Transverse colon (tissue), 4 donors: ENCODE results near the gene TNS3. TPM values are rescaled to one million over a fixed set of nuclear protein-coding genes. Genes with fewer than 3 reads are reported as not detected.

ENCODE experiments used
- DNase-seq: peaks from one replicate; pipeline ENCODE4 v3.0.0-alpha.2; 2019
- H3K27ac ChIP-seq, 4 donors: fragments of 200-600 bp; sonication (generic); 2 replicates each; pipeline ENCODE4 v1.5.1; 2016 to 2018; ENCODE audit warnings: inconsistent platforms in 4 of 4
- H3K27me3 ChIP-seq: fragments of 200-600 bp; sonication (generic); 2 replicates; pipeline ENCODE4 v1.5.1; 2017; ENCODE audit warnings: inconsistent platforms
- H3K36me3 ChIP-seq, 4 donors: fragments of 200-600 bp; sonication (generic); 2 replicates each; pipeline ENCODE4 v1.5.1; 2017 to 2019; ENCODE audit warnings: inconsistent platforms in 4 of 4
- H3K4me1 ChIP-seq, 4 donors: fragments of 200-600 bp; sonication (generic); 2 replicates each; pipeline ENCODE4 v1.5.1; 2017 to 2020; ENCODE audit warnings: inconsistent platforms in 4 of 4
- H3K4me3 ChIP-seq, 4 donors: fragments of 200-600 bp; sonication (generic); 1 replicate in 1 of 4; 2 replicates in 3 of 4; pipeline versions ENCODE4 v1.5.1 to v1.6.1; 2017 to 2019; ENCODE audit warnings: inconsistent platforms in 4 of 4
- H3K9me3 ChIP-seq, 2 donors: fragments of 200-600 bp; sonication (generic); 2 replicates each; pipeline ENCODE4 v1.5.1; 2017 to 2019; ENCODE audit warnings: inconsistent platforms in 2 of 2
- EP300 ChIP-seq: sonication (generic); formaldehyde crosslinking; IDR thresholded peaks from one replicate; pipeline ENCODE4 v1.6.1; 2017; ENCODE audit warnings: antibody characterized with exemption, low read depth
- POLR2A ChIP-seq: fragments of 450-650 bp; IDR thresholded peaks from one replicate; pipeline ENCODE4 v1.6.1; 2016; ENCODE audit warnings: antibody characterized with exemption, mild to moderate bottlenecking, moderate library complexity
- POLR2AphosphoS5 ChIP-seq, 3 donors: sonication (generic); formaldehyde crosslinking; IDR thresholded peaks; one replicate each; pipeline ENCODE4 v1.6.1; 2016; ENCODE audit warnings: antibody characterized with exemption in 3 of 3
- WGBS, 2 donors: methylation state at CpG; one replicate each; pipeline ENCODE4 v1.1.5; 2018; ENCODE audit warnings: low coverage in 1 of 2; 5-methylcytosine and 5-hydroxymethylcytosine counted together
- in situ Hi-C, 4 donors: fragments of 200-750 bp; cut with MboI; loops; one replicate each; pipeline versions ENCODE4 v1.15.0 to v1.15.1; 2017; ENCODE audit warnings: low sequenced_read_pairs in 3 of 4, low pct_ligation_motif_present in 1 of 4, low pct_unique_long_range_greater_than_20kb in 1 of 4
- intact Hi-C: fragments of 100-400 bp; cut with DNase I; formaldehyde crosslinking; loops from one replicate; pipeline ENCODE4 v1.15.1; 2023; ENCODE audit warnings: low total_unique reads
- total RNA-seq, 4 donors: library from RNA; depleted of rRNA; stranded (reverse); fragments of >200 nt; gene quantifications; one replicate each; pipeline ENCODE4 v1.1.0, GENCODE V29; 2016
- TF ChIP-seq, protein P1 (sequence below), 5 experiments: fragments of 200-600 bp in 3 of 5; fragments of 450-650 bp in 2 of 5; sonication (generic) in 3 of 5; IDR thresholded peaks; 1 replicate in 2 of 5; 2 replicates in 3 of 5; pipeline ENCODE4 v1.5.1; 2016 to 2017; ENCODE audit warnings: antibody characterized with exemption in 5 of 5, inconsistent platforms in 3 of 5, mild to moderate bottlenecking in 2 of 5, moderate library complexity in 1 of 5

Gene TNS3
- total RNA-seq, 4 donors from 2014 or later = 58.5 to 104 (median 72.7) TPM

DNA sequence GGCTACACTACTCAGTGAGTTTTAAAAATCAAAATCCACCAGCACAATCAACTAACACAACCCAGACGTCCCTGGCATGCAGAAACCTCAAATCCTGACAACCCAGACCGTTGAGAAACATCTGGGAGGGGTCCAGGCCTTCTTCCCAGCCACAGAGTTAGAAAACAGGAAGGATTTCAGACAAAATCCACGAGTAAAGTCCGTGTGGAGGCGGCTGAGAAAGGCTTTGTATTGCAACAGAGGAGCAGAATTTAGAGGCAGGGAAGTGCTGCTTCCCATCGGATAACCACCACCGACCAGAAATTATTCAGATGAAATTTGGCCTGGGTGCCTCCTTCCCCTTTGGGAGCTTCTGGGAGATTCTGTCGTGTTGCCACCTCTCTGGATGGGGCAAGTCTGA lies 61.5 kb downstream of the TNS3 start:
- peak; percentile 52 for DNase-seq
- H3K4me1 ChIP-seq = peaks cover 12 to 29% (median 24%) of the 10 kb centered on the region in 4 donors
- no peaks in the 10 kb centered on the region for H3K9me3 ChIP-seq
- no peaks in the 10 kb centered on the region for H3K36me3 ChIP-seq
- TF ChIP-seq EP300 (no peak), POLR2AphosphoS5 (IDR thresholded peaks at IDR 0.05) (peak in 2 of 3 donors; percentile 26 to 67)
- no peak overlapping the region for H3K4me3 ChIP-seq
- 20% methylated on average over 8 of the region's 8 CpGs; no CpG with 5 or more reads in 1 of the 2 donors for WGBS, 2 donors
- in situ Hi-C loops = no loop called here
- H3K27ac ChIP-seq = peak overlapping the region; percentile 49 to 81 (median 64)
- no peaks in the 10 kb centered on the region for H3K27me3 ChIP-seq
- intact Hi-C loops = no loop called here

DNA sequence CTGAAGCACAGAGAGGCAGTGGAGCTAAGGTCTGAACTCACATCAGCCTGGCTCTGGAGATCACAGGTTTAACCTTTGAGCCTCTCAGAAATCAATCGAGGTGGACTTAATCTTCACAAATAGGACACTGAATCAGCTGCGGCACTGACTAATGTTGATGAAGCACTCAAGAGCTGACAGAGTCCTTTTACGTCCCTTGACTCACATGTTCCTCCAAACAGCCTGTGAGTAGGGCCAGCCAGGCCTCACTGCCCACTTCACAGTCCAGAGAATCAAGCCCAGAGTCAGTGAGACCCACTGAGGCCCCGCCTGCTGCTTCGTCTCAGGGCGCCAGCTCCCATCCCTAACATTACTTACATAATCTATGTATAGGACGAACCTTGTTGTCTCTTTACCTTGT lies 63.1 kb downstream of the TNS3 start:
- H3K36me3 ChIP-seq = no peaks in the 10 kb centered on the region
- no peak for DNase-seq

DNA sequence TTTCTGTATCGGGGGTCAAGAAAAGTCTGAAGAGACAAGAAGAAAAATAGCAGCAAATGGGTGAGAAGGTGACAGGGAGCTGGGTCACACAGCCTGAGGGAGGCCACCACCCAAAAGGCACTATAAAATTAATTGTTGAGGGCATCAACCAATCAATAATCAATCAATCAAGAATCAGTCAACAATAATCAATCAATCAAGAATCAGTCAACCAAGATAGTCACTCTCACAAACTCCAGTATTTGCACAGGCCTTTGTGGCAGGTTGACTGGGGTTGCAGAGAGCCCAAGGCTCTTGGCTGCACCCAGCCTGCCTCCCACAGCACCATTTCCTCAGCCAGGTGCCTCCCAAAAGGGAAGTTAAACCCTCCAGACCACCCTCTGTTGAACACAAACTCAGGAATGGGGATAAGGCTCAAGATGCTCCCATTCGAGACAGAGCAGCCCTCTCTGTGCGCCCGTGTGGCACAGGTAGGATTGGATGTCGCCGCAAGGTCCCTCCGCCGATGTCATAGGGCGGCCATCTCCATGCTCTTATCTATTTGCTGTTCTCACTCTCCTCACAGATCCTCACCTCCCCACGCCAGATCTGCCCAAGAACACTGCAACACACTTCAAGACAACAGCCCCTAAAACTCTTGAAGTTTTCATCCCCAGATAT lies 64.0 kb downstream of the TNS3 start:
- H3K4me1 ChIP-seq = peaks cover 15 to 43% (median 37%) of the 10 kb centered on the region in 4 donors
- no peak for DNase-seq
- no peaks in the 10 kb centered on the region for H3K9me3 ChIP-seq
- no peak overlapping the region for H3K4me3 ChIP-seq
- WGBS, 2 donors = 86 to 94% methylated on average over 1 to 10 of the region's 10 CpGs
- no peaks in the 10 kb centered on the region for H3K36me3 ChIP-seq
- TF ChIP-seq POLR2AphosphoS5 (IDR thresholded peaks at IDR 0.05) (no peak), EP300 (no peak), POLR2A (no peak)
- TF ChIP-seq, protein P1, sequence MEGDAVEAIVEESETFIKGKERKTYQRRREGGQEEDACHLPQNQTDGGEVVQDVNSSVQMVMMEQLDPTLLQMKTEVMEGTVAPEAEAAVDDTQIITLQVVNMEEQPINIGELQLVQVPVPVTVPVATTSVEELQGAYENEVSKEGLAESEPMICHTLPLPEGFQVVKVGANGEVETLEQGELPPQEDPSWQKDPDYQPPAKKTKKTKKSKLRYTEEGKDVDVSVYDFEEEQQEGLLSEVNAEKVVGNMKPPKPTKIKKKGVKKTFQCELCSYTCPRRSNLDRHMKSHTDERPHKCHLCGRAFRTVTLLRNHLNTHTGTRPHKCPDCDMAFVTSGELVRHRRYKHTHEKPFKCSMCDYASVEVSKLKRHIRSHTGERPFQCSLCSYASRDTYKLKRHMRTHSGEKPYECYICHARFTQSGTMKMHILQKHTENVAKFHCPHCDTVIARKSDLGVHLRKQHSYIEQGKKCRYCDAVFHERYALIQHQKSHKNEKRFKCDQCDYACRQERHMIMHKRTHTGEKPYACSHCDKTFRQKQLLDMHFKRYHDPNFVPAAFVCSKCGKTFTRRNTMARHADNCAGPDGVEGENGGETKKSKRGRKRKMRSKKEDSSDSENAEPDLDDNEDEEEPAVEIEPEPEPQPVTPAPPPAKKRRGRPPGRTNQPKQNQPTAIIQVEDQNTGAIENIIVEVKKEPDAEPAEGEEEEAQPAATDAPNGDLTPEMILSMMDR (IDR thresholded peaks at IDR 0.05) = no peak
- H3K27ac ChIP-seq = no peak overlapping the region
- H3K27me3 ChIP-seq = no peaks in the 10 kb centered on the region
- in situ Hi-C loops = no loop called here
- intact Hi-C loops = no loop called here

More for the DNA sequence above, 63.1 kb downstream of the TNS3 start:
- TF ChIP-seq, protein P1 (IDR thresholded peaks at IDR 0.05) = no peak
- TF ChIP-seq EP300 = no peak
- TF ChIP-seq POLR2A = no peak
- TF ChIP-seq POLR2AphosphoS5 (IDR thresholded peaks at IDR 0.05) = no peak
- 87 to 96% methylated on average over 4 to 7 of the region's 7 CpGs for WGBS, 2 donors
- in situ Hi-C loops (no loop called here), intact Hi-C loops (no loop called here)
- peak overlapping the region in 1 of 4 donors; percentile 32 for H3K27ac ChIP-seq
- H3K4me3 ChIP-seq = no peak overlapping the region
- no peaks in the 10 kb centered on the region for H3K9me3 ChIP-seq
- H3K27me3 ChIP-seq = no peaks in the 10 kb centered on the region
- peaks cover 12 to 35% (median 32%) of the 10 kb centered on the region in 4 donors for H3K4me1 ChIP-seq

DNA sequence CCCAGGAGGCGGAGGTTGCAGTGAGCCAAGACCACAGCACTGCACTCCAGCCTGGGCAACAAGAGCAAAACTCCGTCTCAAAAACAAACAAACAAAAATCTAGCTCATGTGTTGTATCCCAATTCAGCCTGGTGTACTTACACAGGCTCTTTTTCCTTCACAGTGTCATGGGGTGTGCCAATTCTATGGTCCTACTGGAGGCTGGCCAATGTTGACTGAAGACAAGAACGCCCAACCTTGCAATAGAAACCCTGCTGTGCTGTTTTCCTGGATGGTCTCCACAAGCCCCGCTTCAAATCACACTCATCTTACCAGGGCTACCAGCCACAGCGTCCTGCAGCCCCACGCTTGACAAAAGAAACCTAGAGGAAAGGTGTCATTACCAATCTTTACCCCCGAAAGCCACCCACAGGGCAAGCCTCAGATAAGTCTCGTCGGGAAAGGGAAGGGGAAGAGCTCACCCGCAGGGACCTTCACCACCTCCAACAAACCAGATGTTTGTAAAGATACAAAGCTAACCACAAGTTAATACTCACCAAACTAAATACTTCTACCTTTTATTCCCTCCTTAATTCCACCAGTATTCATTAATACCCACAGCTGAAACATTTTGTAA lies 64.8 kb downstream of the TNS3 start:
- intact Hi-C loops (no loop called here), in situ Hi-C loops (no loop called here)
- no peak overlapping the region for H3K27ac ChIP-seq
- 50 to 57% methylated on average over 5 to 10 of the region's 10 CpGs for WGBS, 2 donors
- no peak overlapping the region for H3K4me3 ChIP-seq
- H3K4me1 ChIP-seq = peaks cover 19 to 44% (median 39%) of the 10 kb centered on the region in 4 donors
- peak; percentile 70 for DNase-seq
- H3K9me3 ChIP-seq = no peaks in the 10 kb centered on the region
- TF ChIP-seq, protein P1 (IDR thresholded peaks at IDR 0.05) = no peak
- TF ChIP-seq POLR2AphosphoS5 (IDR thresholded peaks at IDR 0.05) = no peak
- no peak for TF ChIP-seq POLR2A
- no peak for TF ChIP-seq EP300
- no peaks in the 10 kb centered on the region for H3K27me3 ChIP-seq
- H3K36me3 ChIP-seq = no peaks in the 10 kb centered on the region
